ENCODE measurements around the gene ANXA1. TPM values are rescaled to one million over a fixed set of nuclear protein-coding genes. Genes with fewer than 3 reads are reported as not detected.

Gene ANXA1
- total RNA-seq, 2 donors from 2014 or later: 0.82 to 8.9 TPM

DNA sequence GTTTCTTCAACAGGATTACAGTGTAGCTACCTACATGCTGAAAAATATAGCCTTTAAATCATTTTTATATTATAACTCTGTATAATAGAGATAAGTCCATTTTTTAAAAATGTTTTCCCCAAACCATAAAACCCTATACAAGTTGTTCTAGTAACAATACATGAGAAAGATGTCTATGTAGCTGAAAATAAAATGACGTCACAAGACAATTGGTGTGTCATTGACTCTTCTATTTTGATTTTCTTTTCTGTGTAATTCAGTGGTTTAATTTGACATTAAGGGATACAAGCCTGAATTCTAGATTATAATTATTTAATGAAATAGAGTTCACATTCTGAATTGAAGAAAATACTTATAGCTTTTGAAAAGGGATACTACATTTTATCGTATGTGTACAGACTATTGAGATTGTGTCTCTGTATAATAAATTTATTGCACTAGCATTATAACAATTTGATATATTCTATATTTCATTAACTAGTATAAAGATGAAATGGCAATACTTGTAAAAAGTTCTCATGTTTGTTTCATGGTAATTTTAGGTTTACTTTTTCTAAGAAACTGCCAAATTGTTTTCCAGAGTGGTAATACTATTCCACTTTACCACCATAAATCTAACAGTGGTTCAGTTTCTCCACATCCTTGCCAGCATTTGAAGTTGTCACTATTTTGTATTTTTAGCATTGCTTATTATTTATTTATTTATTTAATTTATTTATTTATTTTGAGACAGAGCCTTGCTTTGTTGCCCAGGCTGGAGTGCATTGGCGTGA, 18.7 kb downstream of the ANXA1 start:
- H3K27ac Mint-ChIP-seq: no peak overlapping the region
- H3K36me3 Mint-ChIP-seq (ENCODE audit: low read depth): no peaks in the 10 kb centered on the region
- Histone ChIP-seq H3K4me1 (ENCODE audit: control insufficient read depth, insufficient read depth, low read length) (no peaks in the 10 kb centered on the region), H3K4me3 (ENCODE audit: low read length) (no peak overlapping the region), H3K9me3 (ENCODE audit: control insufficient read depth, low read length) (no peaks in the 10 kb centered on the region), H3K36me3 (ENCODE audit: control insufficient read depth, insufficient read depth, low read length) (no peaks in the 10 kb centered on the region), H3K27me3 (ENCODE audit: control insufficient read depth, insufficient read depth, low read length, poor library complexity, severe bottlenecking) (no peaks in the 10 kb centered on the region), H3K27ac (ENCODE audit: low read depth, low read length) (no peak overlapping the region), H3K9ac (ENCODE audit: extremely low read depth, low read length, poor library complexity, severe bottlenecking) (no peak overlapping the region)
- H3K4me1 Mint-ChIP-seq: peaks cover 5% of the 10 kb centered on the region
- TF ChIP-seq, protein P1, sequence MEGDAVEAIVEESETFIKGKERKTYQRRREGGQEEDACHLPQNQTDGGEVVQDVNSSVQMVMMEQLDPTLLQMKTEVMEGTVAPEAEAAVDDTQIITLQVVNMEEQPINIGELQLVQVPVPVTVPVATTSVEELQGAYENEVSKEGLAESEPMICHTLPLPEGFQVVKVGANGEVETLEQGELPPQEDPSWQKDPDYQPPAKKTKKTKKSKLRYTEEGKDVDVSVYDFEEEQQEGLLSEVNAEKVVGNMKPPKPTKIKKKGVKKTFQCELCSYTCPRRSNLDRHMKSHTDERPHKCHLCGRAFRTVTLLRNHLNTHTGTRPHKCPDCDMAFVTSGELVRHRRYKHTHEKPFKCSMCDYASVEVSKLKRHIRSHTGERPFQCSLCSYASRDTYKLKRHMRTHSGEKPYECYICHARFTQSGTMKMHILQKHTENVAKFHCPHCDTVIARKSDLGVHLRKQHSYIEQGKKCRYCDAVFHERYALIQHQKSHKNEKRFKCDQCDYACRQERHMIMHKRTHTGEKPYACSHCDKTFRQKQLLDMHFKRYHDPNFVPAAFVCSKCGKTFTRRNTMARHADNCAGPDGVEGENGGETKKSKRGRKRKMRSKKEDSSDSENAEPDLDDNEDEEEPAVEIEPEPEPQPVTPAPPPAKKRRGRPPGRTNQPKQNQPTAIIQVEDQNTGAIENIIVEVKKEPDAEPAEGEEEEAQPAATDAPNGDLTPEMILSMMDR (conservative IDR thresholded peaks at IDR 0.05): no peak
- H3K4me3 Mint-ChIP-seq: no peak overlapping the region
- DNase-seq: no peak
- no peaks in the 10 kb centered on the region for H3K9me3 Mint-ChIP-seq
- H3K27me3 Mint-ChIP-seq (ENCODE audit: insufficient read depth): peaks cover 2% of the 10 kb centered on the region
- WGBS, 2 experiments (ENCODE audit: insufficient coverage in 1 of 2, insufficient read length in 1 of 2): 88% methylated on average over 1 of the region's 3 CpGs; no CpG with 5 or more reads in 1 of the 2 experiments

DNA sequence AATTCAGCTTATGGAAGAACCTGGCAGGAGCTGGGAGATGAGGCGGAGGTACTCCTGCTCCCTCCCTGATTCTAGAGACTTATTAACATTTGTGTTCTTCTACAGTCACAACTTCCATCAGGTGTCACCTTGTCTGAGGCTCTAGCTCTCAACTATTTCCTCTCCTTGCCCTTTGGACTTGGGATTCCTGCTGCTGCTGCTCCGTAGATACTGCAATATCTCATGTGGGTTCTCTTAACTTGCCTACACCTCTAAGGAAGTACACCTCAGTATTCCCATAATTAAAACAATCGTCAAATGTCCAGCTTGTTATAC, 21.2 kb downstream of the ANXA1 start:
- Mint-ChIP-seq H3K27ac (no peak overlapping the region), H3K27me3 (ENCODE audit: insufficient read depth) (no peaks in the 10 kb centered on the region)
- WGBS, 2 experiments (ENCODE audit: insufficient coverage in 1 of 2, insufficient read length in 1 of 2): 59 to 79% methylated on average over 2 to 3 of the region's 3 CpGs

DNA sequence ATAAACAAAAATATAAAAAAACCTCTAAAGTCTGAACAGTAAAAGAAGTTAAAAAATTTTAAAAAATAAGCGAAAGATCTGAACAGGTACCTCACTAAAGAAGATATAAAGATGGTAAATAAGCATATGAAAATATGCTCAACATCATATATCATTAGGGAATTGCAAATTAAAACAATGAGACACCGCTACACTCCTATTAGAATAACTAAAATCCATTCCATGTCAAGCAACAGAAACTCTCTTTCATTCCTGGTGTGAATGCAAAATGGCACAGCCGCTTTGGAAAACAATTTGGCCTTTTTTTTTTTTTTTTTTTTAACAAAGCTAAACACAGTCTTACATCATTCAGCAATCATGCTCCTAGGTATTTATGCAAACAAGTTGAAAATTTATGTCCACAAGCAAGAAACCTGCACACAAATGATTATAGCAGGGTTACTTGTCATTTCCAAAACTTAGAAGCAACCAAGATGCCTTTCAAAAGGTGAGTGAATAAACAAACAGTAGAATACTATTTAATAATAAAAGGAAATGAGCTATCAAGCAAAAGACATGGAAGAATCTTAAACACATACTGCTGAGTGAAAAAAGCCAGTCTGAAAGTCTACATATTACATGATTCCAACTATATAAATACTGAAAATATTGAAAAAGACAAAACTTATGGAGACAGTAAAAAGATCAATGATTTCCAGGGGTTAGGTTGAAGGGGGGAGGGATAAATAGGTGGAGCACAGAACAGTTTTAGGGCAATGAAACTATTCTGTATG, 22.1 kb downstream of the ANXA1 start:
- Histone ChIP-seq H3K4me1 (ENCODE audit: control insufficient read depth, insufficient read depth, low read length) (no peaks in the 10 kb centered on the region), H3K27ac (ENCODE audit: low read depth, low read length) (no peak overlapping the region), H3K9ac (ENCODE audit: extremely low read depth, low read length, poor library complexity, severe bottlenecking) (no peak overlapping the region), H3K36me3 (ENCODE audit: control insufficient read depth, insufficient read depth, low read length) (no peaks in the 10 kb centered on the region), H3K4me3 (ENCODE audit: low read length) (no peak overlapping the region), H3K27me3 (ENCODE audit: control insufficient read depth, insufficient read depth, low read length, poor library complexity, severe bottlenecking) (no peaks in the 10 kb centered on the region), H3K9me3 (ENCODE audit: control insufficient read depth, low read length) (no peaks in the 10 kb centered on the region)
- Mint-ChIP-seq H3K27me3 (ENCODE audit: insufficient read depth) (no peaks in the 10 kb centered on the region), H3K4me3 (no peak overlapping the region), H3K27ac (no peak overlapping the region), H3K4me1 (peaks cover 5% of the 10 kb centered on the region), H3K36me3 (ENCODE audit: low read depth) (no peaks in the 10 kb centered on the region), H3K9me3 (no peaks in the 10 kb centered on the region)
- DNase-seq: no peak
- 90% methylated on average over 2 of the region's 3 CpGs; no CpG with 5 or more reads in 1 of the 2 experiments for WGBS, 2 experiments (ENCODE audit: insufficient coverage in 1 of 2, insufficient read length in 1 of 2)
- TF ChIP-seq, protein P1 (conservative IDR thresholded peaks at IDR 0.05): no peak

More for the DNA sequence above, 21.2 kb downstream of the ANXA1 start:
- H3K27ac ChIP-seq (ENCODE audit: low read depth, low read length): no peak overlapping the region
- DNase-seq: no peak
- no peaks in the 10 kb centered on the region for H3K9me3 ChIP-seq (ENCODE audit: control insufficient read depth, low read length)
- H3K4me1 ChIP-seq (ENCODE audit: control insufficient read depth, insufficient read depth, low read length): no peaks in the 10 kb centered on the region
- H3K9ac ChIP-seq (ENCODE audit: extremely low read depth, low read length, poor library complexity, severe bottlenecking): no peak overlapping the region
- no peaks in the 10 kb centered on the region for H3K27me3 ChIP-seq (ENCODE audit: control insufficient read depth, insufficient read depth, low read length, poor library complexity, severe bottlenecking)
- TF ChIP-seq, protein P1 (conservative IDR thresholded peaks at IDR 0.05): no peak
- H3K4me3 ChIP-seq (ENCODE audit: low read length): no peak overlapping the region
- peaks cover 5% of the 10 kb centered on the region for H3K4me1 Mint-ChIP-seq
- no peak overlapping the region for H3K4me3 Mint-ChIP-seq
- no peaks in the 10 kb centered on the region for H3K36me3 ChIP-seq (ENCODE audit: control insufficient read depth, insufficient read depth, low read length)
- no peaks in the 10 kb centered on the region for H3K36me3 Mint-ChIP-seq (ENCODE audit: low read depth)
- H3K9me3 Mint-ChIP-seq: no peaks in the 10 kb centered on the region

All from endodermal cell (in vitro differentiated cells).